Breast epithelium (tissue), 4 donors: Measurements from ENCODE around the gene EPHB2. TPM values are rescaled to one million over a fixed set of nuclear protein-coding genes. Genes with fewer than 3 reads are reported as not detected.

ENCODE experiments used
- DNase-seq, 2 donors: peaks; one replicate each; pipeline ENCODE4 v3.0.0-alpha.2; 2019; ENCODE audit warnings: low spot score in 2 of 2
- H3K27ac ChIP-seq, 2 donors: fragments of 200-600 bp; sonication (generic) in 1 of 2; one replicate each; pipeline ENCODE4 v1.5.1; 2016 to 2019; ENCODE audit warnings: mild to moderate bottlenecking in 1 of 2
- H3K27me3 ChIP-seq, 2 donors: fragments of 200-600 bp; sonication (generic) in 1 of 2; one replicate each; pipeline versions ENCODE4 v1.5.1 to v1.6.0; 2017 to 2019; ENCODE audit warnings: control low read depth in 1 of 2, mild to moderate bottlenecking in 1 of 2
- H3K36me3 ChIP-seq: fragments of 200-600 bp; one replicate; pipeline ENCODE4 v1.5.1; 2019
- H3K4me1 ChIP-seq, 2 donors: fragments of 200-600 bp; sonication (generic); one replicate each; pipeline ENCODE4 v1.5.1; 2016 to 2019; ENCODE audit warnings: control low read depth in 1 of 2
- H3K4me3 ChIP-seq, 3 donors: fragments of 200-600 bp; sonication (generic); 1 replicate in 2 of 3; 2 replicates in 1 of 3; pipeline ENCODE4 v1.5.1; 2016 to 2019; ENCODE audit warnings: mild to moderate bottlenecking in 3 of 3, moderate library complexity in 2 of 3
- H3K9me3 ChIP-seq, 2 donors: fragments of 200-600 bp; sonication (generic) in 1 of 2; one replicate each; pipeline ENCODE4 v1.5.1; 2016 to 2019; ENCODE audit warnings: control low read depth in 1 of 2
- CTCF ChIP-seq, 3 donors: fragments of 450-650 bp; IDR thresholded peaks; one replicate each; pipeline ENCODE4 v1.5.1; 2016 to 2017; ENCODE audit warnings: antibody characterized with exemption in 3 of 3, mild to moderate bottlenecking in 3 of 3, moderate library complexity in 3 of 3
- POLR2A ChIP-seq: fragments of 450-650 bp; IDR thresholded peaks from one replicate; pipeline ENCODE4 v1.6.1; 2016; ENCODE audit warnings: antibody characterized with exemption, mild to moderate bottlenecking, moderate library complexity
- POLR2AphosphoS5 ChIP-seq, 3 donors: sonication (generic); formaldehyde crosslinking; IDR thresholded peaks; one replicate each; pipeline ENCODE4 v1.6.1; 2017; ENCODE audit warnings: antibody characterized with exemption in 3 of 3
- intact Hi-C: fragments of 100-400 bp; cut with DNase I; formaldehyde crosslinking; loops from one replicate; pipeline ENCODE4 v1.15.1; 2023; ENCODE audit warnings: low total_unique reads
- total RNA-seq, 3 donors: library from RNA; depleted of rRNA; stranded (reverse); fragments of >200 nt; gene quantifications; one replicate each; pipeline ENCODE4 v1.1.0, GENCODE V29; 2016

Gene EPHB2
- total RNA-seq, 3 donors from 2014 or later: 1.3 to 4.6 (median 1.5) TPM

DNA sequence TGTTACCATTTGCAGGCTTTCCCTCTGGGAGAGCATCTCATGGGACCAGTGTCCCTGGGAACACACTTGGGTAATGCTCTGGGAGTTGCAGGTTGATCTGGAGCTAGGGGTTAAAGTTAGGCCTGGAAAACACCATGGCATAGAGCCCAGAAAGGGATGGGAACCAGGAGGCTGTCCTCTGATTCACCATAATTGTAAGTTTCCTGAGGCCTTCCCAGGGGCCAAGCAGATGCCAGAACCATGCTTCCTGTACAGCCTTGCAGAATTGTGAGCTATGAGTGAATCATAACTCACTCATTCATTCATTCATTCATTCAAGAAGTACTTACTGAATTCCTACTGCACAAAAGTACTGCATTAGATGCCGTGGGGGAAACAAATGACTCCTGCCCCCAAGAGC lies 212.0 kb downstream of the EPHB2 start:
- Histone ChIP-seq H3K4me3 (no peak overlapping the region), H3K27me3 (no peaks in the 10 kb centered on the region), H3K36me3 (no peaks in the 10 kb centered on the region), H3K9me3 (no peaks in the 10 kb centered on the region), H3K4me1 (no peaks in the 10 kb centered on the region), H3K27ac (no peak overlapping the region)
- TF ChIP-seq POLR2A (no peak), POLR2AphosphoS5 (IDR thresholded peaks at IDR 0.05) (no peak), CTCF (IDR thresholded peaks at IDR 0.05) (no peak)
- DNase-seq: no peak
- intact Hi-C loops: no loop called here

DNA sequence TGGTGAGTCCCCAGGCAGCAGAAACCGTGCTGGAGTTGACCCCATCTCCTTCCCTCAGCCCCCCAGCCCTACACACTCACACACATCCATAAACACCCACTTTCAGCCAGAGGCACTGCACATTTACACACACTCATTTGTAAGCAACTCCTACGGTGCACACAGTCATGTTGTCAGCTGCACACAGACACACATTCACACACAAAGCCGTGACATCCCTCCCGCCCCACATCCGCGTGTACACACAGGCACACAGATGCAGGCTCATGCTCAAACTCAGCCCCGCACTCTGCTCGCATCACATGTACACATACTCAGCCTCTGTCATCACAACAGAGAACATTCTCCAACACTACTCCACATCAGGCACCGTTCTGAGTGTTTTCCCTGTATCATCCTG lies 214.5 kb downstream of the EPHB2 start:
- no peaks in the 10 kb centered on the region for H3K9me3 ChIP-seq
- no peak for DNase-seq
- intact Hi-C loops: no loop called here
- H3K4me1 ChIP-seq: no peaks in the 10 kb centered on the region
- H3K4me3 ChIP-seq: no peak overlapping the region
- no peaks in the 10 kb centered on the region for H3K36me3 ChIP-seq
- no peak overlapping the region for H3K27ac ChIP-seq
- no peaks in the 10 kb centered on the region for H3K27me3 ChIP-seq
- no peak for TF ChIP-seq POLR2AphosphoS5 (IDR thresholded peaks at IDR 0.05)
- no peak for TF ChIP-seq POLR2A
- TF ChIP-seq CTCF (IDR thresholded peaks at IDR 0.05): no peak

GRCh38 chr1:22930240-22930912 lies 219.7 kb downstream of the EPHB2 start:
- H3K4me1 ChIP-seq: no peaks in the 10 kb centered on the region
- H3K27ac ChIP-seq: no peak overlapping the region
- no peaks in the 10 kb centered on the region for H3K36me3 ChIP-seq
- no peaks in the 10 kb centered on the region for H3K27me3 ChIP-seq
- DNase-seq: peak in 1 of 2 donors; percentile 48
- H3K4me3 ChIP-seq: no peak overlapping the region
- TF ChIP-seq CTCF (IDR thresholded peaks at IDR 0.05): peak in 2 of 3 donors; percentile 27 to 46
- no peak for TF ChIP-seq POLR2AphosphoS5 (IDR thresholded peaks at IDR 0.05)
- peaks cover 0 to 1% of the 10 kb centered on the region in 2 donors for H3K9me3 ChIP-seq
- intact Hi-C loops: no loop called here

- DNase-seq: peak in 1 of 2 donors; percentile 33
- Histone ChIP-seq H3K4me3 (no peak overlapping the region), H3K4me1 (no peaks in the 10 kb centered on the region), H3K36me3 (no peaks in the 10 kb centered on the region), H3K27ac (no peak overlapping the region), H3K27me3 (no peaks in the 10 kb centered on the region), H3K9me3 (peaks cover 0 to 7% of the 10 kb centered on the region in 2 donors)
- intact Hi-C loops: no loop called here
- TF ChIP-seq POLR2AphosphoS5 (IDR thresholded peaks at IDR 0.05): no peak
- no peak for TF ChIP-seq CTCF (IDR thresholded peaks at IDR 0.05)
- TF ChIP-seq POLR2A: no peak
Observed at GRCh38 chr1:22932803-22933470, 222.3 kb downstream of the EPHB2 start.

DNA sequence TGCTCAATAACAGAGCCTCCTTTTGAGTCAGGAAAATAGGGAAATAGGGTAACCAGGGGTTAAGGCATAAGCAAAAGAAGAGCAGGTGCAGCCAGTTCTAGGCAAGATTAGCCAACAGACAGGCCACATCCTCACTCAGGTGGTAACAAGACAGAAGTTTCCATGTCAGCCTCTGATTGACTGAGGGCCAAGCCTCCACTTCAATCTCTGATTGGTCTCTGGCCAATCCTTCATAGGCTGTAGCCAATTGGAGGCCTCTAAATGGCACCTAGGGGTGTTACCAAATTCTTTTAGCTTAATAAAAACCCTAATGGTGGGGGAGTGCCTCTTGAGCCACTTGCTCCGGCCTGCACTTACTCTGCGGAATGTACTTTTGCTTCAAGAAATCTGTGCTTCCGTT lies 224.8 kb downstream of the EPHB2 start:
- intact Hi-C loops: no loop called here
- H3K4me3 ChIP-seq: no peak overlapping the region
- no peaks in the 10 kb centered on the region for H3K36me3 ChIP-seq
- H3K4me1 ChIP-seq: no peaks in the 10 kb centered on the region
- H3K27ac ChIP-seq: no peak overlapping the region
- no peaks in the 10 kb centered on the region for H3K27me3 ChIP-seq
- DNase-seq: no peak
- peaks cover 0 to 7% of the 10 kb centered on the region in 2 donors for H3K9me3 ChIP-seq
- TF ChIP-seq CTCF (IDR thresholded peaks at IDR 0.05) (no peak), POLR2A (no peak), POLR2AphosphoS5 (IDR thresholded peaks at IDR 0.05) (no peak)
